Mesenchymal stem cell (in vitro differentiated cells and primary cell): Measurements from ENCODE around the gene DHX16.

Source experiments
- DNase-seq: peaks from one replicate; pipeline ENCODE4 v3.0.0-alpha.2; 2013
- H2AFZ ChIP-seq: one replicate; pipeline ENCODE4 v1.6.1; 2013; ENCODE audit warnings: low read depth, mild to moderate bottlenecking, control low read depth, inconsistent platforms, low read length, moderate library complexity
- H2AK5ac ChIP-seq: 2 replicates; pipeline ENCODE4 v1.6.1; 2013; ENCODE audit warnings: low read length, moderate library complexity, mild to moderate bottlenecking, inconsistent platforms; ENCODE audit not compliant: severe bottlenecking
- H2BK120ac ChIP-seq: one replicate; pipeline ENCODE4 v1.6.1; 2013; ENCODE audit warnings: low read depth, mild to moderate bottlenecking, inconsistent platforms, low read length, moderate library complexity
- H2BK12ac ChIP-seq, 2 experiments: one replicate each; pipeline ENCODE4 v1.6.1; 2013; ENCODE audit warnings: inconsistent platforms in 2 of 2, low read length in 2 of 2, mild to moderate bottlenecking in 2 of 2, moderate library complexity in 2 of 2, control low read depth in 1 of 2
- H2BK15ac ChIP-seq: one replicate; pipeline ENCODE4 v1.6.1; 2013; ENCODE audit warnings: mild to moderate bottlenecking, low read depth, inconsistent platforms; ENCODE audit not compliant: poor library complexity, severe bottlenecking
- H2BK5ac ChIP-seq: 2 replicates; pipeline ENCODE4 v1.6.1; 2013; ENCODE audit warnings: low read depth, mild to moderate bottlenecking, low read length, control low read depth, inconsistent platforms; ENCODE audit not compliant: poor library complexity, severe bottlenecking
- H3K14ac ChIP-seq, 2 experiments: one replicate each; pipeline ENCODE4 v1.6.1; 2013; ENCODE audit warnings: inconsistent platforms in 2 of 2, low read length in 2 of 2, control low read depth in 1 of 2, mild to moderate bottlenecking in 1 of 2, moderate library complexity in 1 of 2
- H3K18ac ChIP-seq, 2 experiments: one replicate each; pipeline ENCODE4 v1.6.1; 2013; ENCODE audit warnings: inconsistent platforms in 2 of 2, low read length in 2 of 2, control low read depth in 1 of 2, low read depth in 1 of 2, mild to moderate bottlenecking in 1 of 2
- H3K23ac ChIP-seq, 2 experiments: one replicate each; pipeline ENCODE4 v1.6.1; 2013; ENCODE audit warnings: inconsistent platforms in 2 of 2, low read length in 2 of 2, mild to moderate bottlenecking in 2 of 2, moderate library complexity in 2 of 2, control low read depth in 1 of 2
- H3K27ac ChIP-seq: 2 replicates; pipeline ENCODE4 v1.5.1; 2013; ENCODE audit warnings: mild to moderate bottlenecking, moderate library complexity, low read length, control low read depth, inconsistent platforms; ENCODE audit not compliant: poor library complexity, severe bottlenecking
- H3K27me3 ChIP-seq, 2 experiments: 2 replicates each; pipeline versions ENCODE4 v1.6.1 to v1.7.0; 2013; ENCODE audit warnings: low read length in 2 of 2, mild to moderate bottlenecking in 2 of 2, moderate library complexity in 2 of 2, control low read depth in 1 of 2, inconsistent platforms in 1 of 2; ENCODE audit not compliant: control insufficient read depth in 1 of 2, insufficient read depth in 1 of 2
- H3K36me3 ChIP-seq, 2 experiments: 2 replicates each; pipeline versions ENCODE4 v1.6.1 to v1.7.0; 2013; ENCODE audit warnings: low read length in 2 of 2, control low read depth in 1 of 2, inconsistent platforms in 1 of 2, low read depth in 1 of 2, mild to moderate bottlenecking in 1 of 2; ENCODE audit not compliant: insufficient read depth in 2 of 2, control insufficient read depth in 1 of 2
- H3K4ac ChIP-seq, 2 experiments: one replicate each; pipeline ENCODE4 v1.6.1; 2013; ENCODE audit warnings: inconsistent platforms in 2 of 2, low read length in 2 of 2, mild to moderate bottlenecking in 2 of 2, moderate library complexity in 2 of 2, control low read depth in 1 of 2, low read depth in 1 of 2
- H3K4me1 ChIP-seq: 2 replicates; pipeline ENCODE4 v1.6.1; 2013; ENCODE audit warnings: low read depth, low read length, control low read depth; ENCODE audit not compliant: control insufficient read depth, insufficient read depth
- H3K4me2 ChIP-seq: 2 replicates; pipeline ENCODE4 v1.6.1; 2013; ENCODE audit warnings: low read length, mild to moderate bottlenecking, inconsistent platforms; ENCODE audit not compliant: poor library complexity, severe bottlenecking
- H3K4me3 ChIP-seq, 2 experiments: 2 replicates each; pipeline versions ENCODE4 v1.5.1 to v1.7.0; 2013; ENCODE audit warnings: low read length in 2 of 2, mild to moderate bottlenecking in 2 of 2, control low read depth in 1 of 2, low read depth in 1 of 2; ENCODE audit not compliant: insufficient read depth in 1 of 2
- H3K79me1 ChIP-seq: replicated peaks from 2 replicates; pipeline ENCODE4 v1.6.1; 2013; ENCODE audit warnings: mild to moderate bottlenecking, control low read depth, low read length, inconsistent platforms; ENCODE audit not compliant: poor library complexity, severe bottlenecking
- H3K9ac ChIP-seq: 2 replicates; pipeline ENCODE4 v1.7.0; 2013; ENCODE audit warnings: mild to moderate bottlenecking, low read length, moderate library complexity
- H3K9me3 ChIP-seq: 2 replicates; pipeline ENCODE4 v1.7.0; 2013; ENCODE audit warnings: mild to moderate bottlenecking, low read length; ENCODE audit not compliant: control insufficient read depth
- H4K8ac ChIP-seq: one replicate; pipeline ENCODE4 v1.6.1; 2013; ENCODE audit warnings: inconsistent platforms, mild to moderate bottlenecking, low read length, moderate library complexity
- H4K91ac ChIP-seq: one replicate; pipeline ENCODE4 v1.6.1; 2013; ENCODE audit warnings: mild to moderate bottlenecking, low read length, inconsistent platforms
- WGBS: methylation state at CpG from one replicate; pipeline ENCODE4 v1.1.7; 2013; ENCODE audit warnings: mixed read lengths; 5-methylcytosine and 5-hydroxymethylcytosine counted together

DHX16 gene

DNA sequence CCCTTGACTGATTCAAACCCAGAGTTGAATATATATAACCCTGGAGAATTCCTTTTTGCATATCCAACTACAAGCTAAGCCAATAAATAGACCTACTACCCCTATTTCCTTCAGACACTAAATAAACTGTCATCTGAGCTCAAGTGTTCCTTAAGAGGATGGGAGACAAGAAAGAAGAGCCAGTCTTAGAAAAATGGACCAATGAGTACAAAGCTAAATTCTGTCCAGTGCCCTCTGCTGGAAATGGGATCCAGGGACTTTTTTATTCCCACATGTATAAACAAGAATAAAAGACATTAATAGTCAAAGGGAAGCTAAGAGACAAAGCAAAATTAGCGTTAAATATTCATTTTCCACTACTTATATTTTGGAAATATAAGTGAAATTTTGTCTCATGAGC is 60.6 kb downstream of the DHX16 start:
- Histone ChIP-seq H3K4me2 (no peak overlapping the region), H2AFZ (no peak overlapping the region)

DNA sequence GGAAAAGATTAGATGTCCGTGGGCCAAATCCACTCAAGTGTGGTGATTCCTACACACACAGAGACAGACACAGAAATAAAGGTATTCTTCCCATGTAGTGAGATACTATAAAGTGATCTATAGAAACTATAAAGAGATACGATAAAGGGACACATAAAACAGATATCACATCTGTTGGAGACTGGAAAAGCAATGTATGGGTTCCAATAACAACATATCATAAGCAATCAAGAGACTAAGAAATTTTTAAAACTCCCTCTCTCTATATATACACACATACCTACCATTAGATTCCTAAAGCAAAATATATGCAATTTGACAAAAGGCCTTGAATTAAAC is 61.0 kb downstream of the DHX16 start:
- Histone ChIP-seq H3K9me3 (no peaks in the 10 kb centered on the region), H3K9ac (peak overlapping the region; percentile 13), H3K27ac (peak overlapping the region; percentile 21), H3K79me1 (peaks cover 11% of the 10 kb centered on the region), H3K27me3 (no peaks in the 10 kb centered on the region), H3K14ac (no peak overlapping the region), H2AK5ac (no peak overlapping the region), H2BK12ac (no peak overlapping the region), H3K23ac (no peak overlapping the region), H3K18ac (no peak overlapping the region), H2BK120ac (no peak overlapping the region), H2BK15ac (no peak overlapping the region), H4K91ac (no peak overlapping the region), H3K4me1 (peaks cover 7% of the 10 kb centered on the region), H2AFZ (no peak overlapping the region), H3K4me3 (no peak overlapping the region), H2BK5ac (no peak overlapping the region), H4K8ac (no peak overlapping the region), H3K4ac (no peak overlapping the region), H3K4me2 (no peak overlapping the region), H3K36me3 (peaks cover 9 to 57% of the 10 kb centered on the region in 2 experiments)
- no peak for DNase-seq
- WGBS: 100% methylated on average over 1 of the region's 2 CpGs

More for the DNA sequence above, 60.6 kb downstream of the DHX16 start:
- Histone ChIP-seq H3K23ac (no peak overlapping the region), H3K4me1 (peaks cover 7% of the 10 kb centered on the region), H2BK15ac (no peak overlapping the region), H3K4ac (no peak overlapping the region), H3K27me3 (no peaks in the 10 kb centered on the region), H3K9me3 (no peaks in the 10 kb centered on the region), H2BK12ac (no peak overlapping the region), H3K18ac (no peak overlapping the region), H2BK120ac (no peak overlapping the region), H2BK5ac (no peak overlapping the region), H3K79me1 (peaks cover 11% of the 10 kb centered on the region), H3K9ac (peak overlapping the region; percentile 100), H3K27ac (peak overlapping the region; percentile 97), H4K8ac (no peak overlapping the region), H3K14ac (no peak overlapping the region), H4K91ac (no peak overlapping the region), H3K36me3 (peaks cover 9 to 55% of the 10 kb centered on the region in 2 experiments), H3K4me3 (no peak overlapping the region), H2AK5ac (no peak overlapping the region)
- peak; percentile 68 for DNase-seq
- WGBS: no CpG with 5 or more reads among the region's 1 CpG

DNA sequence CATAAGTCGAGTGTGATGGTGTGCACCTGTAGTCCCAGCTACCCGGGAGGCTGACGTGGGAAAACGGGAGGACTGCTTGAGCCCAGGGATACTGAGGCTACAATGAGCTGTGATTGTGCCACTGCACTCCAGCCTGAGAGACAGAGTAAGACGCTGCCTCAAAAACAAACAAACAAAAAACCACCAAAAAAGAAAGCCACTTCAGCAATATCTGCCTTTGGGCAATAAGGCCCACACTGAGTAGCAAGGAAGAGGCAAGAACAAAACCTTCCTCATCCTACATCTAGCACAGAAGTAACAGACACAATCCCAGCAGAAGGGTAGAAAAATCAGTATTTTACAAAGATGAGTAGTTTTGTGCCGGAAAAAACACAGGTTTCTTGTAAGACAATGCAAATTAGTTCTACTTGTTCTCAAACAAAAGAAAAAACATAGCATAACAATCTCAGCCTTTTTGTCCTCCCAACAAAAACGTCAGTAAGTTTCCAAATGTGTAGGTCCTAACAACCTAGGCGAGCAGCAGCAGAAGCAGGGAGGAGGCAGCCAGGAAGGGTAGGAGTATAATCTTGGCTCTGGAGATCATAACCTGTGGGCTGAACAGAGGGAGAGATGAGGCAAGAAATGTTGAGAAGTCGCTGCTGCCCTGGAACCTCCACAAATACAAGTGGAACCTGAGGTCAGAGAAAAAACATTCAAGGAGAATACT is 61.5 kb downstream of the DHX16 start:
- Histone ChIP-seq H2BK15ac (no peak overlapping the region), H3K9ac (peak overlapping the region; percentile 19), H2AFZ (no peak overlapping the region), H3K27me3 (no peaks in the 10 kb centered on the region), H2AK5ac (peak overlapping the region; percentile 44), H3K4me1 (peaks cover 7% of the 10 kb centered on the region), H3K4me2 (no peak overlapping the region), H3K4ac (no peak overlapping the region), H3K14ac (no peak overlapping the region), H2BK5ac (no peak overlapping the region), H4K91ac (no peak overlapping the region), H3K27ac (peak overlapping the region; percentile 21), H3K23ac (no peak overlapping the region), H3K36me3 (peaks cover 10 to 57% of the 10 kb centered on the region in 2 experiments), H3K9me3 (no peaks in the 10 kb centered on the region), H2BK12ac (no peak overlapping the region), H3K18ac (no peak overlapping the region), H4K8ac (no peak overlapping the region), H3K4me3 (no peak overlapping the region), H3K79me1 (peaks cover 12% of the 10 kb centered on the region), H2BK120ac (no peak overlapping the region)
- no peak for DNase-seq
- 94% methylated on average over 8 of the region's 9 CpGs for WGBS

- H3K23ac ChIP-seq: no peak overlapping the region
- H3K4me2 ChIP-seq: no peak overlapping the region
- no peak overlapping the region for H2BK120ac ChIP-seq
- no peak overlapping the region for H3K18ac ChIP-seq
- peaks cover 19 to 58% of the 10 kb centered on the region in 2 experiments for H3K36me3 ChIP-seq
- 100% methylated on average over 3 of the region's 4 CpGs for WGBS
- no peak overlapping the region for H4K91ac ChIP-seq
- no peak overlapping the region for H2AK5ac ChIP-seq
- DNase-seq: no peak
- H3K14ac ChIP-seq: no peak overlapping the region
- H2BK12ac ChIP-seq: no peak overlapping the region
- no peak overlapping the region for H3K4me3 ChIP-seq
- H3K27ac ChIP-seq: no peak overlapping the region
- H3K27me3 ChIP-seq: no peaks in the 10 kb centered on the region
- H3K4ac ChIP-seq: no peak overlapping the region
- H2BK15ac ChIP-seq: no peak overlapping the region
- no peak overlapping the region for H2BK5ac ChIP-seq
- no peak overlapping the region for H4K8ac ChIP-seq
- H3K79me1 ChIP-seq: peaks cover 19% of the 10 kb centered on the region
- H2AFZ ChIP-seq: no peak overlapping the region
- H3K9ac ChIP-seq: peak overlapping the region; percentile 56
- H3K9me3 ChIP-seq: no peaks in the 10 kb centered on the region
- H3K4me1 ChIP-seq: peaks cover 7% of the 10 kb centered on the region
These were observed 62.7 kb downstream of the DHX16 start for GRCh38 chr6:30610065-30610464.
